Ishikawa (cell line): Measurements from ENCODE around the gene DDX42.

Experiments
- EGR1 ChIP-seq: IDR thresholded peaks from 2 replicates; pipeline ENCODE4 v1.6.1; 2012
- RAD21 ChIP-seq: IDR thresholded peaks from 2 replicates; pipeline ENCODE4 v1.6.1; 2012; ENCODE audit warnings: low read depth
- REST ChIP-seq: IDR thresholded peaks from 2 replicates; pipeline ENCODE4 v1.6.1; 2012; ENCODE audit warnings: low read depth, mild to moderate bottlenecking
- USF1 ChIP-seq: IDR thresholded peaks from 2 replicates; pipeline ENCODE4 v1.6.1; 2012

GRCh38 chr17:63775420-63775819, 1.4 kb downstream of the DDX42 start:
- TF ChIP-seq EGR1 (no peak), USF1 (no peak), REST (no peak), RAD21 (no peak)
